Measurements from ENCODE around the gene MLLT6. TPM values are rescaled to one million over a fixed set of nuclear protein-coding genes. Genes with fewer than 3 reads are reported as not detected.

Gene MLLT6
- total RNA-seq, 1 experiment from 2014 or later, result 24.7 TPM

DNA sequence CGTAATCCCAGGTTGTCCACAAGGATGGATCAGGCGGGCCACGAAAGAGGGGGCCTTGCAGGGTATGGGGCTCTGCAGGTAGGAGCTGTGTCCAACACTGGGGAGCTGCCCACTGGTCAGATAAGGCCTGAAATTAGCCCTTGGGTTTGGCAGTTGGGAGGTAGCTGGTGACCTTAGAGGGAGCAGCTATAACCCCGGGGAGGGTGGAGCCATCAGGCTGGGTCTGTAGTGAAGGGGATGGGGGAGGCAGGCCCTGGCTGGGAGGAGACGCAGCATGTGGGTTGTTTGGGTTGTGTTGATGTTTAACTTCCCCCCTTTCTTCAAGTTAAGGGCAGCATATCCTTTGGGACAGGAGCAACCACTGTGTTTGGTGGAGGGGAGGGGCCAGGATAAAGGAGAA is 5.9 kb downstream of the MLLT6 start:
- no peak overlapping the region for H3K4me3 ChIP-seq (ENCODE audit: low read length)
- H3K27ac ChIP-seq (ENCODE audit: low read length), result no peak overlapping the region
- H3K9me3 ChIP-seq (ENCODE audit: low read length), result no peaks in the 10 kb centered on the region
- no TSS peak for BruUV-seq (replicated peaks)
- POLR2A ChIA-PET (ENCODE audit: unreplicated experiment), result no interaction called here
- intact Hi-C loops (cut with micrococcal nuclease), result no loop called here
- CTCF ChIA-PET, result no interaction called here
- DNase-seq (no peak), ATAC-seq (no peak)
- peaks cover 7% of the 10 kb centered on the region; the same call in 1 of the 2 replicates for H3K4me1 ChIP-seq (ENCODE audit: insufficient read depth, low read length)
- peaks cover 23% of the 10 kb centered on the region for H3K79me2 ChIP-seq (ENCODE audit: low read length)
- TF ChIP-seq, protein P1, sequence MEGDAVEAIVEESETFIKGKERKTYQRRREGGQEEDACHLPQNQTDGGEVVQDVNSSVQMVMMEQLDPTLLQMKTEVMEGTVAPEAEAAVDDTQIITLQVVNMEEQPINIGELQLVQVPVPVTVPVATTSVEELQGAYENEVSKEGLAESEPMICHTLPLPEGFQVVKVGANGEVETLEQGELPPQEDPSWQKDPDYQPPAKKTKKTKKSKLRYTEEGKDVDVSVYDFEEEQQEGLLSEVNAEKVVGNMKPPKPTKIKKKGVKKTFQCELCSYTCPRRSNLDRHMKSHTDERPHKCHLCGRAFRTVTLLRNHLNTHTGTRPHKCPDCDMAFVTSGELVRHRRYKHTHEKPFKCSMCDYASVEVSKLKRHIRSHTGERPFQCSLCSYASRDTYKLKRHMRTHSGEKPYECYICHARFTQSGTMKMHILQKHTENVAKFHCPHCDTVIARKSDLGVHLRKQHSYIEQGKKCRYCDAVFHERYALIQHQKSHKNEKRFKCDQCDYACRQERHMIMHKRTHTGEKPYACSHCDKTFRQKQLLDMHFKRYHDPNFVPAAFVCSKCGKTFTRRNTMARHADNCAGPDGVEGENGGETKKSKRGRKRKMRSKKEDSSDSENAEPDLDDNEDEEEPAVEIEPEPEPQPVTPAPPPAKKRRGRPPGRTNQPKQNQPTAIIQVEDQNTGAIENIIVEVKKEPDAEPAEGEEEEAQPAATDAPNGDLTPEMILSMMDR (conservative IDR thresholded peaks at IDR 0.05; ENCODE audit: low read depth, low read length), result no peak
- TF ChIP-seq EZH2 (IDR thresholded peaks at IDR 0.05; ENCODE audit: low read length, unreplicated experiment) (no peak), EZH2phosphoT487 (IDR thresholded peaks at IDR 0.05; ENCODE audit: borderline replicate concordance, low read length) (no peak)
- no peaks in the 10 kb centered on the region for H3K36me3 ChIP-seq (ENCODE audit: low read depth, low read length)
- H3K9ac ChIP-seq (ENCODE audit: low read length), result no peak overlapping the region
- H3K9me2 ChIP-seq (replicated peaks; ENCODE audit: low read length), result no peaks in the 10 kb centered on the region
- no peaks in the 10 kb centered on the region for H3F3A ChIP-seq (ENCODE audit: low read length, unreplicated experiment)
- H3K27me3 ChIP-seq (ENCODE audit: low read length), result no peaks in the 10 kb centered on the region
- no peaks in the 10 kb centered on the region for H4K20me1 ChIP-seq (ENCODE audit: low read length)
- no peak overlapping the region for H2AFZ ChIP-seq (ENCODE audit: low read length)
- no peak overlapping the region for H3K4me2 ChIP-seq (ENCODE audit: low read length)

GRCh38 chr17:38711792-38712571 is 6.9 kb downstream of the MLLT6 start:
- intact Hi-C loops (cut with micrococcal nuclease), result no loop called here
- Histone ChIP-seq H3K27ac (ENCODE audit: low read length) (no peak overlapping the region), H3K36me3 (ENCODE audit: low read depth, low read length) (no peaks in the 10 kb centered on the region), H3K9me2 (replicated peaks; ENCODE audit: low read length) (no peaks in the 10 kb centered on the region), H4K20me1 (ENCODE audit: low read length) (no peaks in the 10 kb centered on the region), H3K79me2 (ENCODE audit: low read length) (peaks cover 14% of the 10 kb centered on the region), H3K4me3 (ENCODE audit: low read length) (no peak overlapping the region), H2AFZ (ENCODE audit: low read length) (no peak overlapping the region), H3K27me3 (ENCODE audit: low read length) (no peaks in the 10 kb centered on the region), H3K9me3 (ENCODE audit: low read length) (no peaks in the 10 kb centered on the region), H3K4me2 (ENCODE audit: low read length) (no peak overlapping the region), H3F3A (ENCODE audit: low read length, unreplicated experiment) (no peaks in the 10 kb centered on the region), H3K4me1 (ENCODE audit: insufficient read depth, low read length) (peaks cover 3% of the 10 kb centered on the region; the same call in 1 of the 2 replicates), H3K9ac (ENCODE audit: low read length) (no peak overlapping the region)
- TF ChIP-seq EZH2phosphoT487 (IDR thresholded peaks at IDR 0.05; ENCODE audit: borderline replicate concordance, low read length), result no peak
- TF ChIP-seq, protein P1 (conservative IDR thresholded peaks at IDR 0.05; ENCODE audit: low read depth, low read length), result no peak
- TF ChIP-seq EZH2 (IDR thresholded peaks at IDR 0.05; ENCODE audit: low read length, unreplicated experiment), result no peak
- CTCF ChIA-PET, result no interaction called here
- DNase-seq (no peak), ATAC-seq (no peak)
- no TSS peak for BruUV-seq (replicated peaks)
- POLR2A ChIA-PET (ENCODE audit: unreplicated experiment), result no interaction called here

- intact Hi-C loops (cut with micrococcal nuclease), result no loop called here
- H3K9ac ChIP-seq (ENCODE audit: low read length), result no peak overlapping the region
- H3K4me1 ChIP-seq (ENCODE audit: insufficient read depth, low read length), result no peaks in the 10 kb centered on the region
- H3K27ac ChIP-seq (ENCODE audit: low read length), result no peak overlapping the region
- H3K9me3 ChIP-seq (ENCODE audit: low read length), result no peaks in the 10 kb centered on the region
- no peak overlapping the region for H3K4me2 ChIP-seq (ENCODE audit: low read length)
- H3F3A ChIP-seq (ENCODE audit: low read length, unreplicated experiment), result no peaks in the 10 kb centered on the region
- BruUV-seq (replicated peaks), result no TSS peak
- no peak for TF ChIP-seq EZH2phosphoT487 (IDR thresholded peaks at IDR 0.05; ENCODE audit: borderline replicate concordance, low read length)
- no peak for TF ChIP-seq EZH2 (IDR thresholded peaks at IDR 0.05; ENCODE audit: low read length, unreplicated experiment)
- TF ChIP-seq, protein P1 (conservative IDR thresholded peaks at IDR 0.05; ENCODE audit: low read depth, low read length), result no peak
- CTCF ChIA-PET, result no interaction called here
- ATAC-seq (no peak), DNase-seq (no peak)
- H3K36me3 ChIP-seq (ENCODE audit: low read depth, low read length), result no peaks in the 10 kb centered on the region
- H3K27me3 ChIP-seq (ENCODE audit: low read length), result no peaks in the 10 kb centered on the region
- no peak overlapping the region for H2AFZ ChIP-seq (ENCODE audit: low read length)
- H3K9me2 ChIP-seq (replicated peaks; ENCODE audit: low read length), result no peaks in the 10 kb centered on the region
- H4K20me1 ChIP-seq (ENCODE audit: low read length), result no peaks in the 10 kb centered on the region
- H3K79me2 ChIP-seq (ENCODE audit: low read length), result peaks cover 7% of the 10 kb centered on the region; the same call in 1 of the 2 replicates
- H3K4me3 ChIP-seq (ENCODE audit: low read length), result no peak overlapping the region
- POLR2A ChIA-PET (ENCODE audit: unreplicated experiment), result no interaction called here
These were observed 7.5 kb downstream of the MLLT6 start for GRCh38 chr17:38712593-38712992.
